K562 (cell line): Measurements from ENCODE around the gene BSDC1. TPM values are rescaled to one million over a fixed set of nuclear protein-coding genes. Genes with fewer than 3 reads are reported as not detected.
A peak's percentile ranks its signal among the peaks of the same experiment; 100 is the strongest.

Experiments used
- ATAC-seq: fragments of 200-7000 bp; cut with Tn5 transposase; 3 replicates; pipeline ENCODE4 v1.9.1; 2020; ENCODE audit warnings: moderate library complexity
- Bru-seq: library from RNA; stranded (reverse); fragments of 400-500 nt; gene quantifications from one replicate; lab custom pipeline; 2021; lab: Mats Ljungman, UMichigan
- BruChase-seq, 2 experiments: library from RNA; stranded (reverse); fragments of 400-500 nt; gene quantifications; one replicate each; lab custom pipeline; 2021; lab: Mats Ljungman, UMichigan
- BruUV-seq: library from RNA; stranded (reverse); fragments of 400-500 nt; replicated peaks from 2 replicates; lab custom pipeline; 2021; lab: Mats Ljungman, UMichigan
- CTCF ChIA-PET: fragments of 300-600 bp; formaldehyde crosslinking; extraction: SDS; loops from one replicate; lab custom pipeline; 2021; ENCODE audit warnings: low intra/inter-chr PET ratio; lab: Yijun Ruan, JAX
- POLR2A ChIA-PET: fragments of 300-600, 350-650 bp; sonication (Branson Sonifier 250); formaldehyde crosslinking; extraction: SDS; loops from one replicate; lab custom pipeline; 2021; ENCODE audit warnings: antibody characterized with exemption, inconsistent platforms; lab: Yijun Ruan, JAX
- DNase-seq, 4 experiments: peaks; one replicate each; pipeline versions ENCODE4 v3.0.0 to v3.0.0-alpha.2; 2011 to 2018; ENCODE audit warnings: low spot score in 3 of 4, mixed read lengths in 3 of 4; ENCODE audit errors: extremely low read depth in 1 of 4
- FAIRE-seq: peaks from 2 replicates; lab custom pipeline; 2011; peaks lifted over from hg19 to GRCh38; lab: Jason Lieb, UNC
- H2AFZ ChIP-seq: 2 replicates; pipeline ENCODE4 v1.6.0; 2011; ENCODE audit warnings: low read depth, low read length, control low read depth, inconsistent platforms
- H3K27ac ChIP-seq: fragments of 200-600 bp; 3 replicates; pipeline ENCODE4 v1.8.0; 2011; ENCODE audit warnings: low read depth, mild to moderate bottlenecking, control low read depth, inconsistent platforms, low read length, moderate library complexity, mixed read lengths; ENCODE audit errors: extremely low read depth
- H3K27me3 ChIP-seq, 2 experiments: fragments of 300-600 bp in 1 of 2; 2 replicates in 1 of 2; 3 replicates in 1 of 2; pipeline versions ENCODE4 v1.6.0 to v1.8.0; 2011; ENCODE audit warnings: inconsistent platforms in 2 of 2, low read length in 2 of 2, mild to moderate bottlenecking in 1 of 2, mixed read lengths in 1 of 2, moderate library complexity in 1 of 2; ENCODE audit not compliant: control insufficient read depth in 2 of 2, insufficient read depth in 2 of 2
- H3K36me3 ChIP-seq: fragments of 300-600 bp; 3 replicates; pipeline ENCODE4 v1.8.0; 2011; ENCODE audit warnings: mild to moderate bottlenecking, low read length, inconsistent platforms; ENCODE audit not compliant: control insufficient read depth, insufficient read depth
- H3K4me1 ChIP-seq, 2 experiments: fragments of 200-600 bp in 1 of 2; replicated peaks in 1 of 2; 2 replicates in 1 of 2; 3 replicates in 1 of 2; pipeline versions ENCODE4 v1.5.1 to v1.8.0; 2011; ENCODE audit warnings: inconsistent platforms in 2 of 2, low read length in 2 of 2, mild to moderate bottlenecking in 1 of 2, mixed read lengths in 1 of 2, moderate library complexity in 1 of 2; ENCODE audit not compliant: control insufficient read depth in 2 of 2, insufficient read depth in 2 of 2
- H3K4me2 ChIP-seq: 2 replicates; pipeline ENCODE4 v1.6.1; 2011; ENCODE audit warnings: low read length, control low read depth, inconsistent platforms, mixed read lengths; ENCODE audit not compliant: insufficient read depth
- H3K4me3 ChIP-seq: fragments of 200-600 bp; sonication (generic), shearing (Covaris generic); 2 replicates; pipeline ENCODE4 v1.5.1; 2016; ENCODE audit warnings: control low read depth, inconsistent platforms
- H3K79me2 ChIP-seq: fragments of 200-600 bp; 3 replicates; pipeline ENCODE4 v1.8.0; 2011; ENCODE audit warnings: low read length, inconsistent platforms; ENCODE audit not compliant: control insufficient read depth, insufficient read depth
- H3K9ac ChIP-seq, 2 experiments: 2 replicates each; pipeline versions ENCODE4 v1.6.0 to v1.6.1; 2011; ENCODE audit warnings: low read depth in 2 of 2, low read length in 2 of 2, control low read depth in 1 of 2, inconsistent platforms in 1 of 2, mild to moderate bottlenecking in 1 of 2, mixed read lengths in 1 of 2; ENCODE audit not compliant: insufficient read depth in 1 of 2
- H3K9me1 ChIP-seq: one replicate; pipeline ENCODE4 v1.6.0; 2011; ENCODE audit warnings: inconsistent platforms, mild to moderate bottlenecking, low read length, moderate library complexity; ENCODE audit not compliant: control insufficient read depth, insufficient read depth
- H3K9me3 ChIP-seq: replicated peaks from 2 replicates; pipeline ENCODE4 v1.5.1; 2011; ENCODE audit warnings: low read depth, low read length, inconsistent platforms; ENCODE audit not compliant: control insufficient read depth, insufficient read depth
- H4K20me1 ChIP-seq: replicated peaks from 2 replicates; pipeline ENCODE4 v1.6.1; 2011; ENCODE audit warnings: low read length, inconsistent platforms, mixed read lengths; ENCODE audit not compliant: control insufficient read depth, insufficient read depth
- CHCHD3 ChIP-seq: fragments of 250-450 bp; sonication (Bioruptor Pico); IDR thresholded peaks from 2 replicates; pipeline ENCODE4 v2.1.2; 2022; ENCODE audit warnings: mild to moderate bottlenecking
- ESRRB ChIP-seq: fragments of 250-450 bp; sonication (Bioruptor Pico); IDR thresholded peaks from 2 replicates; pipeline ENCODE4 v1.5.0; 2020; ENCODE audit warnings: mild to moderate bottlenecking, moderate library complexity, borderline replicate concordance
- MCM5 ChIP-seq: fragments of 450-650 bp; IDR thresholded peaks from 2 replicates; pipeline ENCODE4 v1.6.1; 2016; ENCODE audit warnings: low read depth
- NFE2L1 ChIP-seq: fragments of 450-650 bp; IDR thresholded peaks from 2 replicates; pipeline ENCODE4 v1.6.1; 2016; ENCODE audit warnings: missing genetic modification characterization, low read depth, mild to moderate bottlenecking, missing compliant biosample characterization, moderate library complexity, borderline replicate concordance
- WGBS: fragments of 100-300 bp; shearing (Covaris generic); methylation state at CpG from one replicate; pipeline ENCODE4 v1.1.6; 2016; ENCODE audit warnings: low coverage, mixed read lengths; ENCODE audit not compliant: insufficient coverage; ENCODE audit errors: missing lambda C conversion rate; 5-methylcytosine and 5-hydroxymethylcytosine counted together
- in situ Hi-C: fragments of 300-500 bp; cut with MboI; formaldehyde crosslinking; loops from 4 replicates; pipeline ENCODE4 v1.15.0; 2018; ENCODE audit warnings: inconsistent platforms, mixed read lengths
- intact Hi-C: fragments of 100-400 bp; cut with micrococcal nuclease; formaldehyde crosslinking; loops from 2 replicates; pipeline ENCODE4 v1.14.2; 2022
- long read RNA-seq, 3 experiments: library from polyadenylated mRNA in 2 of 3; library from RNA in 1 of 3; unstranded in 2 of 3; stranded (forward) in 1 of 3; transcript quantifications; one replicate each; pipeline ENCODE4 v2.0.0, GENCODE V29; 2019 to 2022
- polyA minus RNA-seq, 3 experiments: library from RNA; depleted of rRNA, polyadenylated mRNA; stranded (reverse); fragments of >200 nt; gene quantifications; 2 replicates each; pipeline ENCODE4 v1.2.3, GENCODE V29; 2011
- polyA plus RNA-seq, 8 experiments: library from polyadenylated mRNA; depleted of rRNA in 4 of 8; stranded (reverse) in 5 of 8; unstranded in 3 of 8; fragments of >200 nt; fragmentation: Nextera tagmentation in 2 of 8; fragmentation: Illumina TruSeq in 1 of 8; extraction: Ambion mirVana in 2 of 8; extraction: Trizol in 1 of 8; gene quantifications; 2 replicates each; pipeline versions ENCODE4 v1.2.1 to v1.2.3, GENCODE V29; 2011 to 2014; ENCODE audit warnings: inconsistent platforms in 1 of 8, missing spikeins in 1 of 8
- total RNA-seq, 7 experiments: library from RNA; depleted of rRNA in 6 of 7; stranded (reverse); fragments of >200 nt in 6 of 7; fragmentation: Illumina TruSeq in 2 of 7; extraction: Trizol in 2 of 7; gene quantifications; 2 replicates each; pipeline versions ENCODE4 v1.2.1 to v1.2.3, GENCODE V29; 2011 to 2021; ENCODE audit warnings: low replicate concordance in 1 of 7
- TF ChIP-seq, protein P1 (sequence below): IDR thresholded peaks from 2 replicates; pipeline ENCODE4 v1.6.1; 2012; ENCODE audit warnings: low read depth, low read length, improper control_type of control experiment, borderline replicate concordance
- TF ChIP-seq, protein P2 (sequence below): fragments of 450-650 bp; IDR thresholded peaks from 2 replicates; pipeline ENCODE4 v1.6.1; 2016; ENCODE audit warnings: antibody characterized with exemption
- TF ChIP-seq, protein P3 (sequence below): fragments of 450-650 bp; IDR thresholded peaks from 2 replicates; pipeline ENCODE4 v1.6.1; 2016; ENCODE audit warnings: mild to moderate bottlenecking

The BSDC1 gene, protein sequence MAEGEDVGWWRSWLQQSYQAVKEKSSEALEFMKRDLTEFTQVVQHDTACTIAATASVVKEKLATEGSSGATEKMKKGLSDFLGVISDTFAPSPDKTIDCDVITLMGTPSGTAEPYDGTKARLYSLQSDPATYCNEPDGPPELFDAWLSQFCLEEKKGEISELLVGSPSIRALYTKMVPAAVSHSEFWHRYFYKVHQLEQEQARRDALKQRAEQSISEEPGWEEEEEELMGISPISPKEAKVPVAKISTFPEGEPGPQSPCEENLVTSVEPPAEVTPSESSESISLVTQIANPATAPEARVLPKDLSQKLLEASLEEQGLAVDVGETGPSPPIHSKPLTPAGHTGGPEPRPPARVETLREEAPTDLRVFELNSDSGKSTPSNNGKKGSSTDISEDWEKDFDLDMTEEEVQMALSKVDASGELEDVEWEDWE
- 333 and 446 TPM in 2 replicates for total RNA-seq (2011; cell fraction: chromatin; rRNA removed; ENCODE audit: low replicate concordance)
- total RNA-seq (2011; cell fraction: nucleolus; rRNA removed) = 231 TPM in 2 replicates
- total RNA-seq (2011; cell fraction: nucleoplasm; rRNA removed) = 315 and 386 TPM in 2 replicates
- total RNA-seq (2014; rRNA removed) (73.1 and 81.0 TPM in 2 replicates), total RNA-seq (2014; rRNA removed; fragmentation: Illumina TruSeq; extraction: Trizol) (60.4 and 68.5 TPM in 2 replicates), total RNA-seq (2015; rRNA removed; fragmentation: Illumina TruSeq; extraction: Trizol) (44.0 and 45.1 TPM in 2 replicates), total RNA-seq (2021) (73.6 and 84.8 TPM in 2 replicates), polyA plus RNA-seq (2011; rRNA removed) (91.6 and 125 TPM in 2 replicates), polyA plus RNA-seq (2014; fragmentation: Illumina TruSeq; extraction: Trizol) (92.9 and 96.8 TPM in 2 replicates), polyA plus RNA-seq (2014; fragmentation: Nextera tagmentation; extraction: Ambion mirVana) (10 to 100 TPM; 10.2 to 14.7 TPM), polyA plus RNA-seq (2014; rRNA removed) (94.7 and 100 TPM in 2 replicates), polyA minus RNA-seq (2011; rRNA and poly(A)+ RNA removed) (52.5 and 61.4 TPM in 2 replicates), Bru-seq, nascent RNA (percentile 92 among the genes with signal in this experiment), BruChase-seq, experiment 1, labeled RNA remaining after a 2-hour chase (percentile 89 among the genes with signal in this experiment), BruChase-seq, experiment 2, labeled RNA remaining after a 6-hour chase (percentile 88 among the genes with signal in this experiment)
- 59.5 and 90.3 TPM in 2 replicates for polyA plus RNA-seq (2011; cell fraction: cytosol; rRNA removed)
- 211 and 227 TPM in 2 replicates for polyA plus RNA-seq (2011; cell fraction: nucleus; rRNA removed)
- polyA plus RNA-seq (2012) = 57.3 and 88.0 TPM in 2 replicates
- 25.3 and 34.6 TPM in 2 replicates for polyA minus RNA-seq (2011; cell fraction: cytosol; rRNA and poly(A)+ RNA removed)
- polyA minus RNA-seq (2011; cell fraction: nucleus; rRNA and poly(A)+ RNA removed) = 62.3 and 95.3 TPM in 2 replicates
- long read RNA-seq, experiment 1, full-length matches to known transcripts = 67 of 208 reads
- long read RNA-seq, experiment 1, partial matches to known transcripts = 65 of 208 reads
- long read RNA-seq, experiment 1, other reads (novel, unspliced or antisense) = 76 of 208 reads
- long read RNA-seq, experiment 2, transcript BSDC1-206 (11 exons, 2,846 nt) = major isoform, 9 of 36 reads
- long read RNA-seq, experiment 2, partial matches to known transcripts = 15 of 36 reads
- long read RNA-seq, experiment 2, other reads (novel, unspliced or antisense) = 10 of 36 reads
- long read RNA-seq, experiment 3, full-length matches to known transcripts = 12 of 25 reads
- long read RNA-seq, experiment 3, partial matches to known transcripts = 7 of 25 reads
- long read RNA-seq, experiment 3, other reads (novel, unspliced or antisense) = 6 of 25 reads

DNA sequence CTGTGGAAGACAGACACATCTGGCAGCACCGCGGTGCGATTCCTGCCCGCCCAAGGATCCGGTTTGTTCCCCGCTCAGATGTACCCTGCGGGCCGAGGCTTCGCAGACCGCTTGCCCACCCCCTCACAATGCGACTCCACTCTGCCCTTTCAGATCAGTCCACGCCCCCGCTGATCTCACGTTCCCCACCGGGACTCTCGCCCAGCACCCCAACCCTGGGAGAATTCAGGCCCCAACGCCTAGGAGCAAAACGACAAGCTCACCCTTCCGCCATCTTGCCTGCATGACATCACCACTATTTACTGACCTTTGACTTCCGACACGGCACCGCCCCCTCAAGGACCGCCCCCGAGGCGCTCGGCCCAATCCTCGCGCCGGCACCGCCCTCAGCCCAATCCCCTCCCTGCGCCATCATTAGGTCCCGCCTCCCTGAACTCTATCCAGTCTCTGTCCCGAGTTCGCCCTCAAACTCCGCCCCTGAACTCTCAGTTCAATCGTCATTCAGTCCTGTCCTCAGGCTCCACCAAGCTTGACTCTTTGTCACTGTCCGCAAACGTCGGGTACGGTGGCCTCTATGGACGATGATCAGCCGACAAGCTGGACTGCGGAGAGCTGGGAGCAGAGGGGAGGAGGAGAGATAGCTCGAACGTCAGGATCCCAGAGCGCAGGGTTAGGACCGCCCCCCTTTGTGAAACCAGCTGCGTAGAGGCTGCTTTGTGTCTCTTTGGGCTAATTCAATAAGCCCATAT, at the start of gene BSDC1:
TSS of gene BSDC1 (minus strand) at position 301 of the 749 bp plus-strand sequence. CDS start at position 274, 27 bp downstream.
- no peaks in the 10 kb centered on the region; the same call in 1 of the 2 replicates for H3K9me3 ChIP-seq
- intact Hi-C loops (loop anchor here (5.0 kb wide), 2 partner anchors 57 to 423 kb away; partner anchors contain the start of genes MARCKSL1, S100PBP and YARS1), in situ Hi-C loops (no loop called here)
- BruUV-seq = no TSS peak
- peaks cover 9% of the 10 kb centered on the region for H3K9me1 ChIP-seq
- DNase-seq = peak; percentile 98 to 100 (median 98)
- peak within 1 kb of the TSS; percentile 68 for H3K4me3 ChIP-seq
- POLR2A ChIA-PET = interaction anchor here (0.6 to 7.0 kb wide), 18 partner anchors 8 to 604 kb away, joined by 3 to 47 read pairs (median 4); partner anchors contain the start of genes FAM229A, HDAC1, MARCKSL1 and TSSK3
- peak; percentile 91 for ATAC-seq
- H3K27ac ChIP-seq = peak within 1 kb of the TSS; percentile 95
- H3K79me2 ChIP-seq = peaks cover 57% of the 10 kb centered on the region
- H2AFZ ChIP-seq = peak within 1 kb of the TSS; percentile 91
- peaks cover 44 to 48% of the 10 kb centered on the region in 2 experiments for H3K4me1 ChIP-seq
- CTCF ChIA-PET = no interaction called here
- H3K27me3 ChIP-seq = no peaks in the 10 kb centered on the region
- under 1% methylated on average over 48 of the region's 48 CpGs for WGBS
- peak within 1 kb of the TSS; percentile 94 to 99 for H3K9ac ChIP-seq
- peaks cover 8% of the 10 kb centered on the region; the same call in 1 of the 2 replicates for H4K20me1 ChIP-seq
- FAIRE-seq = peak; percentile 99
- H3K36me3 ChIP-seq = peaks cover 34% of the 10 kb centered on the region
- H3K4me2 ChIP-seq = peak within 1 kb of the TSS; percentile 93
- TF ChIP-seq, protein P1, sequence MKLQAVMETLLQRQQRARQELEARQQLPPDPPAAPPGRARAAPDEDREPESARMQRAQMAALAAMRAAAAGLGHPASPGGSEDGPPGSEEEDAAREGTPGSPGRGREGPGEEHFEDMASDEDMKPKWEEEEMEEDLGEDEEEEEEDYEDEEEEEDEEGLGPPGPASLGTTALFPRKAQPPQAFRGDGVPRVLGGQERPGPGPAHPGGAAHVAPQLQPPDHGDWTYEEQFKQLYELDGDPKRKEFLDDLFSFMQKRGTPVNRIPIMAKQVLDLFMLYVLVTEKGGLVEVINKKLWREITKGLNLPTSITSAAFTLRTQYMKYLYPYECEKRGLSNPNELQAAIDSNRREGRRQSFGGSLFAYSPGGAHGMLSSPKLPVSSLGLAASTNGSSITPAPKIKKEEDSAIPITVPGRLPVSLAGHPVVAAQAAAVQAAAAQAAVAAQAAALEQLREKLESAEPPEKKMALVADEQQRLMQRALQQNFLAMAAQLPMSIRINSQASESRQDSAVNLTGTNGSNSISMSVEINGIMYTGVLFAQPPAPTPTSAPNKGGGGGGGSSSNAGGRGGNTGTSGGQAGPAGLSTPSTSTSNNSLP = peak; percentile 67; the same call in 1 of the 2 replicates
- no peak for TF ChIP-seq NFE2L1 (tag)
- no peak for TF ChIP-seq MCM5
- TF ChIP-seq, protein P2, sequence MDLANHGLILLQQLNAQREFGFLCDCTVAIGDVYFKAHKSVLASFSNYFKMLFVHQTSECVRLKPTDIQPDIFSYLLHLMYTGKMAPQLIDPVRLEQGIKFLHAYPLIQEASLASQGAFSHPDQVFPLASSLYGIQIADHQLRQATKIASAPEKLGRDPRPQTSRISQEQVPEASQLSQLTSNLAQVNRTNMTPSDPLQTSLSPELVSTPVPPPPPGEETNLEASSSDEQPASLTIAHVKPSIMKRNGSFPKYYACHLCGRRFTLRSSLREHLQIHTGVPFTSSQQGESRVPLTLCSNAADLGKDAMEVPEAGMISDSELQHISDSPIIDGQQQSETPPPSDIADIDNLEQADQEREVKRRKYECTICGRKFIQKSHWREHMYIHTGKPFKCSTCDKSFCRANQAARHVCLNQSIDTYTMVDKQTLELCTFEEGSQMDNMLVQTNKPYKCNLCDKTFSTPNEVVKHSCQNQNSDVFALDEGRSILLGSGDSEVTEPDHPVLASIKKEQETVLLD = peak; percentile 75
- no peak for TF ChIP-seq CHCHD3 (CRISPR knock-in tag)
- TF ChIP-seq, protein P3, sequence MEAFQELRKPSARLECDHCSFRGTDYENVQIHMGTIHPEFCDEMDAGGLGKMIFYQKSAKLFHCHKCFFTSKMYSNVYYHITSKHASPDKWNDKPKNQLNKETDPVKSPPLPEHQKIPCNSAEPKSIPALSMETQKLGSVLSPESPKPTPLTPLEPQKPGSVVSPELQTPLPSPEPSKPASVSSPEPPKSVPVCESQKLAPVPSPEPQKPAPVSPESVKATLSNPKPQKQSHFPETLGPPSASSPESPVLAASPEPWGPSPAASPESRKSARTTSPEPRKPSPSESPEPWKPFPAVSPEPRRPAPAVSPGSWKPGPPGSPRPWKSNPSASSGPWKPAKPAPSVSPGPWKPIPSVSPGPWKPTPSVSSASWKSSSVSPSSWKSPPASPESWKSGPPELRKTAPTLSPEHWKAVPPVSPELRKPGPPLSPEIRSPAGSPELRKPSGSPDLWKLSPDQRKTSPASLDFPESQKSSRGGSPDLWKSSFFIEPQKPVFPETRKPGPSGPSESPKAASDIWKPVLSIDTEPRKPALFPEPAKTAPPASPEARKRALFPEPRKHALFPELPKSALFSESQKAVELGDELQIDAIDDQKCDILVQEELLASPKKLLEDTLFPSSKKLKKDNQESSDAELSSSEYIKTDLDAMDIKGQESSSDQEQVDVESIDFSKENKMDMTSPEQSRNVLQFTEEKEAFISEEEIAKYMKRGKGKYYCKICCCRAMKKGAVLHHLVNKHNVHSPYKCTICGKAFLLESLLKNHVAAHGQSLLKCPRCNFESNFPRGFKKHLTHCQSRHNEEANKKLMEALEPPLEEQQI = no peak
- no peak for TF ChIP-seq ESRRB (CRISPR knock-in tag)
